GM12878 (cell line): ENCODE data around the gene CFAP54. TPM values are rescaled to one million over a fixed set of nuclear protein-coding genes. Genes with fewer than 3 reads are reported as not detected.

Experiments used
- ATAC-seq: fragments of 200-7000 bp; cut with Tn5 transposase; 3 replicates; pipeline ENCODE4 v1.9.1; 2020; ENCODE audit warnings: mild to moderate bottlenecking, moderate library complexity
- BruUV-seq: library from RNA; stranded (reverse); fragments of 400-500 nt; replicated peaks from 2 replicates; lab custom pipeline; 2021; lab: Mats Ljungman, UMichigan
- CTCF ChIA-PET: fragments of 300-600 bp; sonication (Branson Sonifier 250); formaldehyde crosslinking; extraction: SDS; loops from one replicate; lab custom pipeline; 2021; ENCODE audit warnings: inconsistent platforms; lab: Yijun Ruan, JAX
- POLR2A ChIA-PET: fragments of 350-600 bp; formaldehyde crosslinking; extraction: SDS; loops from one replicate; lab custom pipeline; 2021; ENCODE audit warnings: inconsistent platforms; lab: Charles Lee
- RAD21 ChIA-PET: fragments of 300-600 bp; sonication (Branson Sonifier 250); formaldehyde crosslinking; loops from one replicate; lab custom pipeline; 2023; ENCODE audit warnings: antibody characterized with exemption; ENCODE audit not compliant: unreplicated experiment; lab: Charles Lee
- SMC1A ChIA-PET: fragments of 300-600 bp; sonication (Branson Sonifier 250); formaldehyde crosslinking; loops from one replicate; lab custom pipeline; 2023; ENCODE audit not compliant: unreplicated experiment, uncharacterized antibody; lab: Charles Lee
- DNase-seq: peaks from one replicate; pipeline ENCODE4 v3.0.0-alpha.2; 2011; ENCODE audit warnings: low read depth, low spot score
- FAIRE-seq: peaks from 3 replicates; lab custom pipeline; 2011; peaks lifted over from hg19 to GRCh38; lab: Jason Lieb, UNC
- H2AFZ ChIP-seq: 2 replicates; pipeline ENCODE4 v1.6.0; 2011; ENCODE audit warnings: low read depth, low read length, control low read depth; ENCODE audit not compliant: control insufficient read depth
- H3K27ac ChIP-seq: 2 replicates; pipeline ENCODE4 v1.5.1; 2011; ENCODE audit warnings: control low read depth; ENCODE audit not compliant: control insufficient read depth, insufficient read depth
- H3K27me3 ChIP-seq, 2 experiments: replicated peaks in 1 of 2; 2 replicates each; pipeline versions ENCODE4 v1.6.0 to v1.6.1; 2011; ENCODE audit warnings: low read length in 1 of 2; ENCODE audit not compliant: control insufficient read depth in 2 of 2, insufficient read depth in 2 of 2
- H3K36me3 ChIP-seq, 2 experiments: 2 replicates each; pipeline ENCODE4 v1.5.1; 2011; ENCODE audit warnings: low read length in 1 of 2; ENCODE audit not compliant: control insufficient read depth in 2 of 2, insufficient read depth in 2 of 2
- H3K4me1 ChIP-seq: 2 replicates; pipeline ENCODE4 v1.6.1; 2011; ENCODE audit warnings: mild to moderate bottlenecking, low read length, moderate library complexity, mixed read lengths; ENCODE audit not compliant: control insufficient read depth, insufficient read depth
- H3K4me2 ChIP-seq: 2 replicates; pipeline ENCODE4 v1.6.0; 2011; ENCODE audit warnings: control low read depth; ENCODE audit not compliant: control insufficient read depth, insufficient read depth
- H3K4me3 ChIP-seq: fragments of 200-600 bp; sonication (generic); 2 replicates; pipeline ENCODE4 v1.5.1; 2016
- H3K79me2 ChIP-seq: 2 replicates; pipeline ENCODE4 v1.6.0; 2011; ENCODE audit warnings: low read length; ENCODE audit not compliant: control insufficient read depth, insufficient read depth
- H3K9ac ChIP-seq: 2 replicates; pipeline ENCODE4 v1.8.0; 2011; ENCODE audit warnings: low read length, control low read depth, mixed read lengths; ENCODE audit not compliant: control insufficient read depth, insufficient read depth
- H3K9me3 ChIP-seq: replicated peaks from 3 replicates; pipeline ENCODE4 v1.5.1; 2011; ENCODE audit warnings: mild to moderate bottlenecking, low read length; ENCODE audit not compliant: control insufficient read depth, insufficient read depth
- H4K20me1 ChIP-seq: 2 replicates; pipeline ENCODE4 v1.6.0; 2011; ENCODE audit not compliant: control insufficient read depth, insufficient read depth
- CEBPB ChIP-seq, 2 experiments: fragments of 150-350 bp in 1 of 2; IDR thresholded peaks; 2 replicates each; pipeline ENCODE4 v1.6.1; 2012 to 2014; ENCODE audit warnings: low read depth in 2 of 2, low read length in 2 of 2, borderline replicate concordance in 1 of 2, inconsistent platforms in 1 of 2
- CHD2 ChIP-seq: IDR thresholded peaks from 2 replicates; pipeline ENCODE4 v1.6.1; 2011; ENCODE audit warnings: low read depth, low read length, improper control_type of control experiment, borderline replicate concordance
- CREM ChIP-seq: IDR thresholded peaks from 2 replicates; pipeline ENCODE4 v1.6.1; 2014; ENCODE audit warnings: antibody characterized with exemption, low read depth
- HCFC1 ChIP-seq: fragments of 150-350 bp; IDR thresholded peaks from 2 replicates; pipeline ENCODE4 v1.6.1; 2014; ENCODE audit warnings: low read length
- JUND ChIP-seq: IDR thresholded peaks from 2 replicates; pipeline ENCODE4 v1.6.1; 2012; ENCODE audit warnings: low read depth, mild to moderate bottlenecking, low read length, improper control_type of control experiment, moderate library complexity
- MAX ChIP-seq: IDR thresholded peaks from 2 replicates; pipeline ENCODE4 v1.6.1; 2012; ENCODE audit warnings: low read depth, low read length, improper control_type of control experiment
- MEF2A ChIP-seq: IDR thresholded peaks from 2 replicates; pipeline ENCODE4 v1.6.1; 2011; ENCODE audit warnings: low read depth, mild to moderate bottlenecking, low read length, moderate library complexity; ENCODE audit not compliant: insufficient read depth
- NFIC ChIP-seq: IDR thresholded peaks from 2 replicates; pipeline ENCODE4 v1.6.1; 2012; ENCODE audit warnings: low read depth, mild to moderate bottlenecking, inconsistent platforms, low read length, moderate library complexity
- NR2C1 ChIP-seq: fragments of 450-650 bp; IDR thresholded peaks from 2 replicates; pipeline ENCODE4 v1.6.1; 2017; ENCODE audit warnings: antibody characterized with exemption, mild to moderate bottlenecking, moderate library complexity
- NRF1 ChIP-seq: conservative IDR thresholded peaks from 2 replicates; pipeline ENCODE4 v1.6.1; 2011; ENCODE audit warnings: mild to moderate bottlenecking, low read depth, low read length, improper control_type of control experiment
- PML ChIP-seq: IDR thresholded peaks from 2 replicates; pipeline ENCODE4 v1.6.1; 2012; ENCODE audit warnings: low read length, inconsistent platforms
- RAD51 ChIP-seq: fragments of 450-650 bp; IDR thresholded peaks from 2 replicates; pipeline ENCODE4 v1.6.1; 2016; ENCODE audit warnings: moderate library complexity, mild to moderate bottlenecking, inconsistent platforms
- RELB ChIP-seq: fragments of 450-650 bp; IDR thresholded peaks from 2 replicates; pipeline ENCODE4 v1.6.1; 2017; ENCODE audit warnings: low read depth, mild to moderate bottlenecking, moderate library complexity
- SIX5 ChIP-seq: IDR thresholded peaks from 2 replicates; pipeline ENCODE4 v1.6.1; 2011; ENCODE audit warnings: mild to moderate bottlenecking, low read depth, low read length, moderate library complexity; ENCODE audit not compliant: severe bottlenecking
- SMAD5 ChIP-seq: IDR thresholded peaks from 2 replicates; pipeline ENCODE4 v1.6.1; 2016; ENCODE audit warnings: antibody characterized with exemption, low read depth
- SP1 ChIP-seq: IDR thresholded peaks from one replicate; pipeline ENCODE4 v1.6.1; 2011; ENCODE audit warnings: low read depth, low read length
- STAT1 ChIP-seq: fragments of 450-650 bp; conservative IDR thresholded peaks from 2 replicates; pipeline ENCODE4 v1.6.1; 2014; ENCODE audit warnings: antibody characterized with exemption, mild to moderate bottlenecking
- TARDBP ChIP-seq: IDR thresholded peaks from 2 replicates; pipeline ENCODE4 v1.6.1; 2016; ENCODE audit warnings: borderline replicate concordance
- ZNF217 ChIP-seq: fragments of 450-650 bp; IDR thresholded peaks from 2 replicates; pipeline ENCODE4 v1.6.1; 2017; ENCODE audit warnings: antibody characterized with exemption, mild to moderate bottlenecking
- in situ Hi-C: fragments of 300-500 bp; cut with MboI; formaldehyde crosslinking; loops from 9 replicates; pipeline ENCODE4 v1.14.3; 2018; ENCODE audit warnings: mixed read lengths
- intact Hi-C: fragments of 100-400 bp; cut with micrococcal nuclease; formaldehyde crosslinking; loops from one replicate; pipeline ENCODE4 v1.14.2; 2022; ENCODE audit not compliant: unreplicated experiment
- polyA plus RNA-seq, 11 experiments: library from polyadenylated mRNA; depleted of rRNA in 4 of 11; unstranded in 6 of 11; stranded (reverse) in 5 of 11; fragments of >200 nt; fragmentation: Nextera tagmentation in 4 of 11; fragmentation: Illumina TruSeq in 1 of 11; extraction: Ambion mirVana in 4 of 11; extraction: Trizol in 1 of 11; gene quantifications; 1 replicate in 1 of 11; 2 replicates in 10 of 11; pipeline versions ENCODE4 v1.2.1 to v1.2.3, GENCODE V29; 2011 to 2016; ENCODE audit warnings: inconsistent platforms in 2 of 11, missing spikeins in 2 of 11, low read depth in 1 of 11
- total RNA-seq, 4 experiments: library from RNA; depleted of rRNA in 3 of 4; stranded (reverse); fragments of >200 nt in 3 of 4; fragmentation: Illumina TruSeq in 1 of 4; extraction: Trizol in 1 of 4; gene quantifications; 2 replicates each; pipeline versions ENCODE4 v1.2.1 to v1.2.3, GENCODE V29; 2013 to 2021
- TF ChIP-seq, protein P1 (sequence below): IDR thresholded peaks from 2 replicates; pipeline ENCODE4 v1.6.1; 2011; ENCODE audit warnings: borderline replicate concordance, low read depth, mild to moderate bottlenecking, moderate library complexity, low read length; ENCODE audit not compliant: insufficient read depth, poor library complexity, severe bottlenecking

CFAP54 gene
- total and polyA plus RNA-seq, 10 of the 15 experiments (the other 5 are each of a cell fraction or from before 2014, with no cell fraction given): 0.19 to 1.5 (median 0.56) TPM

DNA sequence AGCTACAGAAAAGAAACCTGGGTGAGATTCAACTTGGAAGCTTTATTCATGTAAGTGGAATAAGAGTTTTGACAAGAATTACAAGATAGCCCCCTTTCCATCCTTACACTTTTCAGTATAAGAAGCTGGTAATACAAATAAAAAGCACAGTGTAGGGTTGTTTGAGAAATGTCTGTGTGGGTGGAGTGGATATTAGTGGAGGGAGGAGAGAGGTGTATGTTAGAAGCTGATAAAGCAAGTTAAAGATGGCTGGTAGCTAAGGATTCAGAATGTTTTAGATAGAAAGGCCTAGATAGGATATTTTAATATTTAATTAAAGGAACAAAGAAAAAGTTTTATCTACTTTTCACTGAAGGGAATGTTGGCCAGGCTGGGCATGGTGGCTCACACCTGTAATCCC lies 12.5 kb downstream of the CFAP54 start (continued):
- no peak for TF ChIP-seq HCFC1
- no peak for TF ChIP-seq PML

DNA sequence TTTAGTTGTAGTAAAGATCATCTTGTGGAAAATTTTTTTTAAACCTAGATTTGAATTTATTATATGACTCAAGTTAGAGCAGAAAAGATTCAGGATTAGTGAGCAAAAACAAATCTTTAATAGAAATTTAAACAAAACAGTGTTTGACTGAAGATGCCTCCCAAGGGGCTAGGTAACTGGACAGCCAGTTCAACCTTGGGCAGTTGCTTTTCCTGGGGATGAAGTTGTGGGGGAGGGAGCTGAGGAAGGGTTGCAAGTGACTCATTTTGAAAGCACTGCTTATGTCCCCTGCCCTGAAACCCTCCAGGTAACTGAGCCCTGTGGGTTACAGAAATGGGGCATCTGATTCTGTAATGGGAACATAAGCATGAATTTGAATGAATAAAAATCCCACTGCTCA lies 13.1 kb downstream of the CFAP54 start:
- Histone ChIP-seq H3K4me2 (peak overlapping the region; percentile 93), H3K9me3 (no peaks in the 10 kb centered on the region; the same call in 2 of the 3 replicates), H3K27me3 (no peaks in the 10 kb centered on the region), H2AFZ (no peak overlapping the region; the same call in 1 of the 2 replicates), H3K27ac (peak overlapping the region; percentile 62), H3K4me3 (no peak overlapping the region), H4K20me1 (no peaks in the 10 kb centered on the region), H3K79me2 (no peaks in the 10 kb centered on the region), H3K9ac (peak overlapping the region; percentile 3; the same call in 1 of the 2 replicates), H3K4me1 (peaks cover 30% of the 10 kb centered on the region), H3K36me3 (no peaks in the 10 kb centered on the region)
- ChIA-PET POLR2A (interaction anchor here (0.6 to 1.7 kb wide), 7 partner anchors 13 to 306 kb away, joined by 3 to 7 read pairs (median 3); partner anchors contain the start of gene CFAP54), SMC1A (interaction anchor here (0.6 to 5.1 kb wide), 12 partner anchors 12 to 105 kb away, joined by 3 to 87 read pairs (median 4); partner anchors contain the start of gene CFAP54), RAD21 (interaction anchor here (0.9 to 4.9 kb wide), 12 partner anchors 10 to 287 kb away, joined by 3 to 57 read pairs (median 5); partner anchors contain the start of genes CDK17 and CFAP54), CTCF (interaction anchor here (0.6 to 4.9 kb wide), 10 partner anchors 13 to 440 kb away, joined by 3 to 70 read pairs (median 4); partner anchors contain the start of genes CDK17 and CFAP54)
- no TSS peak for BruUV-seq
- peak; percentile 89 for FAIRE-seq
- peak; percentile 72 for ATAC-seq
- intact Hi-C loops (loop anchor here (1.0 to 5.0 kb wide), 2 partner anchors 45 to 101 kb away; no protein-coding TSS in a partner anchor), in situ Hi-C loops (no loop called here)
- DNase-seq: peak; percentile 78
- TF ChIP-seq TARDBP (no peak), NFIC (peak; percentile 65; the same call in 1 of the 2 replicates), RELB (peak; percentile 48; the same call in 1 of the 2 replicates), CHD2 (0 out of 2 replicates have a peak, but pooled peaks have one; percentile 53), SMAD5 (no peak), NR2C1 (no peak), MAX (no peak), CREM (peak; percentile 10; the same call in 1 of the 2 replicates), NRF1 (no peak), STAT1 (no peak), ZNF217 (peak; percentile 60; the same call in 1 of the 2 replicates), RAD51 (no peak), MEF2A (no peak), SP1 (peak; percentile 55), CEBPB (IDR thresholded peaks at IDR 0.05; ENCODE audit: borderline replicate concordance in 1 of 2, low read depth in 2 of 2, low read length in 2 of 2) (no peak), SIX5 (no peak), JUND (peak; percentile 84)
- TF ChIP-seq, protein P1, sequence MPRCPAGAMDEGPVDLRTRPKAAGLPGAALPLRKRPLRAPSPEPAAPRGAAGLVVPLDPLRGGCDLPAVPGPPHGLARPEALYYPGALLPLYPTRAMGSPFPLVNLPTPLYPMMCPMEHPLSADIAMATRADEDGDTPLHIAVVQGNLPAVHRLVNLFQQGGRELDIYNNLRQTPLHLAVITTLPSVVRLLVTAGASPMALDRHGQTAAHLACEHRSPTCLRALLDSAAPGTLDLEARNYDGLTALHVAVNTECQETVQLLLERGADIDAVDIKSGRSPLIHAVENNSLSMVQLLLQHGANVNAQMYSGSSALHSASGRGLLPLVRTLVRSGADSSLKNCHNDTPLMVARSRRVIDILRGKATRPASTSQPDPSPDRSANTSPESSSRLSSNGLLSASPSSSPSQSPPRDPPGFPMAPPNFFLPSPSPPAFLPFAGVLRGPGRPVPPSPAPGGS: no peak
